GM12878 (cell line): ENCODE measurements around the gene FAP.

Experiments
- POLR2AphosphoS5 ChIP-seq: IDR thresholded peaks from 2 replicates; pipeline ENCODE4 v1.6.1; 2011; ENCODE audit warnings: mild to moderate bottlenecking, low read length, inconsistent platforms
- TF ChIP-seq, protein P1 (sequence below), 3 experiments: IDR thresholded peaks in 2 of 3; conservative IDR thresholded peaks in 1 of 3; 2 replicates each; pipeline ENCODE4 v1.5.1; 2011; ENCODE audit warnings: low read depth in 3 of 3, low read length in 3 of 3, mild to moderate bottlenecking in 3 of 3, control low read depth in 2 of 3, moderate library complexity in 2 of 3, inconsistent platforms in 1 of 3, mixed read lengths in 1 of 3; ENCODE audit not compliant: control insufficient read depth in 2 of 3, insufficient read depth in 1 of 3; ENCODE audit errors: extremely low read depth in 1 of 3

DNA sequence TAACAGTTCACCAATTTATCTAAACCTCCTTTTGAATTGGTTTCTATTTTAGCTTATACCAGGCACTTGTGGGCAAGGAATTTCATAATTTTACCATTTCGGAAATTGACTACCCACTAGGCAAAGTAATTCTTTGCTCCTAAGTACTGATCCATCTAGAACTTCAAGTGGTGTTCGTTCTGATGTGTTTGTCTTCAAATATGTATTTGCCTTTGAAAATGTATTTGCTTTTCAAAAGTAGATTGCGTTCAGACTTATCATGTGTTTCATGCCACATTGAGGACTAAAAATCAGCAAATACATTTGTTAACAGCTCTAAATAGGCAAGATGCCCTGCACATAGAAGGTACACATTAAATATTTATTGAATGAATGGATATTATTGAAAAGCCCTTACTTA, 48.5 kb upstream of the FAP start:
- TF ChIP-seq POLR2AphosphoS5 = no peak
- TF ChIP-seq, protein P1, sequence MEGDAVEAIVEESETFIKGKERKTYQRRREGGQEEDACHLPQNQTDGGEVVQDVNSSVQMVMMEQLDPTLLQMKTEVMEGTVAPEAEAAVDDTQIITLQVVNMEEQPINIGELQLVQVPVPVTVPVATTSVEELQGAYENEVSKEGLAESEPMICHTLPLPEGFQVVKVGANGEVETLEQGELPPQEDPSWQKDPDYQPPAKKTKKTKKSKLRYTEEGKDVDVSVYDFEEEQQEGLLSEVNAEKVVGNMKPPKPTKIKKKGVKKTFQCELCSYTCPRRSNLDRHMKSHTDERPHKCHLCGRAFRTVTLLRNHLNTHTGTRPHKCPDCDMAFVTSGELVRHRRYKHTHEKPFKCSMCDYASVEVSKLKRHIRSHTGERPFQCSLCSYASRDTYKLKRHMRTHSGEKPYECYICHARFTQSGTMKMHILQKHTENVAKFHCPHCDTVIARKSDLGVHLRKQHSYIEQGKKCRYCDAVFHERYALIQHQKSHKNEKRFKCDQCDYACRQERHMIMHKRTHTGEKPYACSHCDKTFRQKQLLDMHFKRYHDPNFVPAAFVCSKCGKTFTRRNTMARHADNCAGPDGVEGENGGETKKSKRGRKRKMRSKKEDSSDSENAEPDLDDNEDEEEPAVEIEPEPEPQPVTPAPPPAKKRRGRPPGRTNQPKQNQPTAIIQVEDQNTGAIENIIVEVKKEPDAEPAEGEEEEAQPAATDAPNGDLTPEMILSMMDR (IDR thresholded peaks at IDR 0.05 in 2 of 3, conservative IDR thresholded peaks at IDR 0.05 in 1 of 3; ENCODE audit: control insufficient read depth in 2 of 3, extremely low read depth in 1 of 3, insufficient read depth in 1 of 3, low read depth in 3 of 3, low read length in 3 of 3) = no peak
